Naive thymus-derived CD4-positive, alpha-beta T cell (primary cell): ENCODE data around the gene TMEM42. TPM values are rescaled to one million over a fixed set of nuclear protein-coding genes. Genes with fewer than 3 reads are reported as not detected.

Experiments used
- ATAC-seq: fragments of 150-1000 bp; cut with Tn5 transposase; 2 replicates; pipeline ENCODE4 v1.10.0; 2021; ENCODE audit warnings: mild to moderate bottlenecking, moderate library complexity
- CTCF ChIA-PET: fragments of 350-600 bp; sonication (Branson Sonifier 250); formaldehyde crosslinking; loops from one replicate; lab custom pipeline; 2021; ENCODE audit warnings: antibody characterized with exemption; lab: Charles Lee
- POLR2A ChIA-PET: fragments of 350-600 bp; sonication (Branson Sonifier 250); formaldehyde crosslinking; loops from one replicate; lab custom pipeline; 2021; ENCODE audit warnings: antibody characterized with exemption, inconsistent platforms; lab: Charles Lee
- DNase-seq, 9 donors: peaks; one replicate each; pipeline versions ENCODE4 v3.0.0 to v3.0.0-alpha.2; 2020 to 2022; ENCODE audit warnings: mixed read lengths in 1 of 9
- H3K27ac ChIP-seq: one replicate; pipeline ENCODE4 v1.7.0; 2013; ENCODE audit warnings: mild to moderate bottlenecking, low read depth, low read length, moderate library complexity
- H3K27me3 ChIP-seq, 2 donors: one replicate each; pipeline ENCODE4 v1.7.0; 2013; ENCODE audit warnings: low read length in 2 of 2, mild to moderate bottlenecking in 2 of 2, moderate library complexity in 2 of 2; ENCODE audit not compliant: control insufficient read depth in 2 of 2, insufficient read depth in 2 of 2
- H3K36me3 ChIP-seq, 3 experiments: 1 replicate in 2 of 3; 2 replicates in 1 of 3; pipeline ENCODE4 v1.7.0; 2013; ENCODE audit warnings: low read length in 3 of 3, mild to moderate bottlenecking in 3 of 3, moderate library complexity in 1 of 3; ENCODE audit not compliant: insufficient read depth in 3 of 3, control insufficient read depth in 2 of 3
- H3K4me1 ChIP-seq, 2 donors: one replicate each; pipeline ENCODE4 v1.7.0; 2013; ENCODE audit warnings: low read length in 2 of 2, mild to moderate bottlenecking in 2 of 2, moderate library complexity in 1 of 2; ENCODE audit not compliant: control insufficient read depth in 2 of 2, insufficient read depth in 2 of 2
- H3K4me3 ChIP-seq: 2 replicates; pipeline ENCODE4 v1.7.0; 2013; ENCODE audit warnings: mild to moderate bottlenecking, low read length
- H3K9me3 ChIP-seq, 3 experiments: 1 replicate in 2 of 3; 2 replicates in 1 of 3; pipeline ENCODE4 v1.7.0; 2013; ENCODE audit warnings: low read length in 3 of 3; ENCODE audit not compliant: control insufficient read depth in 2 of 3
- H3K27ac Mint-ChIP-seq, 9 donors: one replicate each; pipeline ENCODE4 v1.8.0; 2020 to 2022; ENCODE audit warnings: mixed read lengths in 9 of 9, mild to moderate bottlenecking in 8 of 9, moderate library complexity in 5 of 9, inconsistent platforms in 2 of 9
- H3K27me3 Mint-ChIP-seq, 5 donors: one replicate each; pipeline ENCODE4 v1.8.0; 2021 to 2022; ENCODE audit warnings: mixed read lengths in 5 of 5, mild to moderate bottlenecking in 1 of 5
- H3K36me3 Mint-ChIP-seq, 5 donors: one replicate each; pipeline ENCODE4 v1.8.0; 2020 to 2022; ENCODE audit warnings: mixed read lengths in 5 of 5, mild to moderate bottlenecking in 3 of 5, inconsistent platforms in 1 of 5
- H3K4me1 Mint-ChIP-seq, 7 donors: one replicate each; pipeline ENCODE4 v1.8.0; 2020 to 2022; ENCODE audit warnings: mixed read lengths in 7 of 7, mild to moderate bottlenecking in 3 of 7, inconsistent platforms in 1 of 7
- H3K4me3 Mint-ChIP-seq, 10 donors: one replicate each; pipeline ENCODE4 v1.8.0; 2020 to 2022; ENCODE audit warnings: mild to moderate bottlenecking in 10 of 10, mixed read lengths in 10 of 10, moderate library complexity in 6 of 10, inconsistent platforms in 2 of 10
- H3K9me3 Mint-ChIP-seq, 11 donors: one replicate each; pipeline ENCODE4 v1.8.0; 2020 to 2022; ENCODE audit warnings: mixed read lengths in 11 of 11, mild to moderate bottlenecking in 4 of 11, inconsistent platforms in 1 of 11, moderate library complexity in 1 of 11
- intact Hi-C, 2 donors: fragments of 100-400 bp; cut with micrococcal nuclease; formaldehyde crosslinking; loops; one replicate each; pipeline ENCODE4 v1.15.1; 2023
- polyA plus RNA-seq, 2 donors: library from polyadenylated mRNA; unstranded; fragments of 300-500 nt; fragmentation: Illumina TruSeq; gene quantifications; one replicate each; pipeline ENCODE4 v1.2.3, GENCODE V29; 2021
- total RNA-seq, 6 experiments: library from RNA in 5 of 6; stranded (reverse) in 5 of 6; gene quantifications; 1 replicate in 5 of 6; 2 replicates in 1 of 6; pipeline ENCODE4 v1.2.3 and lab custom pipeline; 2021 to 2026

The TMEM42 gene
- total and polyA plus RNA-seq, 7 experiments from 2014 or later = 12.1 to 74.5 (median 24.6) TPM

DNA sequence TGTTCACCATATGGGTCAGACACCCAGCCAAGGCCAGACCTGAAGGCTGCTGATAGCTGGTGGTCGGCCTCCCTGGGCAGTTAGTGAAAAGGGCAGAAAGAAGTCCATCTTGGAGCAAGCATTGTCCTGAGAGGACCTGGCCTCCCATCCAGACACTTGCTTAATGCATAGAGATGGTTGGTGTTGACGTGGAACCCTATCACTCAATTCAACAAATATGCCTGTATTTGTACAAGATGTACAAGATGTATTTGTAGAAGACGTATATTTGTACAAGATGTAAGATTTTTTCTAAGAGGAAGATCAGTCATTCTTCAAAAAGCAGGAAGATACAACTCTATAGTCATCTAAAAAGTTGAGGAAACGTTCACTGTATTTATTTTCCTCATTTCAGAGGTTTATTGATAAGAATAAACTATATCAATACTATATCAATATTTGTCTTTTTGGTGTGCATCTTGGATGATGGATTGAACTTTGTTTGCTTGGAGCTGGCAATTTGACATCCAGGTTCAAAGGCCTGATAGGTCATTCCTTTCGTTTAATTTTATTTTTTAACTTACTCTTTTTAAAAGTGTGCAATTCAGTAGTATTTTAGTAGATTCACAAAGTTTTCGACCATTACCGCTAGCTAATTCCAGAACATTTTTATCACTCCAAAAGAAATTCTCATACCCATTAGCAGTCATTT, 5.9 kb downstream of the TMEM42 start:
- peaks cover 15 to 23% of the 10 kb centered on the region in 2 donors for H3K4me1 ChIP-seq
- CTCF ChIA-PET = interaction anchor here (0.5 kb wide), 1 partner anchor 337 kb away, joined by 3 read pairs; no protein-coding TSS in a partner anchor
- POLR2A ChIA-PET = no interaction called here
- peak overlapping the region in 1 of 10 donors; percentile 18 for H3K4me3 Mint-ChIP-seq
- DNase-seq = no peak
- no peaks in the 10 kb centered on the region for H3K9me3 ChIP-seq
- ATAC-seq = no peak
- intact Hi-C loops = loop anchor here in 1 of 2 donors (10.0 kb wide), 1 partner anchor 817 kb away; the partner anchor contains the start of gene SACM1L
- H3K9me3 Mint-ChIP-seq = peaks cover 0 to 10% (median 0%) of the 10 kb centered on the region in 11 donors
- H3K27me3 ChIP-seq = no peaks in the 10 kb centered on the region
- no peak overlapping the region for H3K4me3 ChIP-seq
- H3K27ac ChIP-seq = no peak overlapping the region
- H3K27ac Mint-ChIP-seq = peak overlapping the region in 3 of 9 donors; percentile 10 to 83 (median 26)
- peaks cover 6 to 26% (median 9%) of the 10 kb centered on the region in 5 donors for H3K36me3 Mint-ChIP-seq
- peaks cover 26 to 54% (median 49%) of the 10 kb centered on the region in 7 donors for H3K4me1 Mint-ChIP-seq
- H3K27me3 Mint-ChIP-seq = no peaks in the 10 kb centered on the region
- H3K36me3 ChIP-seq = no peaks in the 10 kb centered on the region

DNA sequence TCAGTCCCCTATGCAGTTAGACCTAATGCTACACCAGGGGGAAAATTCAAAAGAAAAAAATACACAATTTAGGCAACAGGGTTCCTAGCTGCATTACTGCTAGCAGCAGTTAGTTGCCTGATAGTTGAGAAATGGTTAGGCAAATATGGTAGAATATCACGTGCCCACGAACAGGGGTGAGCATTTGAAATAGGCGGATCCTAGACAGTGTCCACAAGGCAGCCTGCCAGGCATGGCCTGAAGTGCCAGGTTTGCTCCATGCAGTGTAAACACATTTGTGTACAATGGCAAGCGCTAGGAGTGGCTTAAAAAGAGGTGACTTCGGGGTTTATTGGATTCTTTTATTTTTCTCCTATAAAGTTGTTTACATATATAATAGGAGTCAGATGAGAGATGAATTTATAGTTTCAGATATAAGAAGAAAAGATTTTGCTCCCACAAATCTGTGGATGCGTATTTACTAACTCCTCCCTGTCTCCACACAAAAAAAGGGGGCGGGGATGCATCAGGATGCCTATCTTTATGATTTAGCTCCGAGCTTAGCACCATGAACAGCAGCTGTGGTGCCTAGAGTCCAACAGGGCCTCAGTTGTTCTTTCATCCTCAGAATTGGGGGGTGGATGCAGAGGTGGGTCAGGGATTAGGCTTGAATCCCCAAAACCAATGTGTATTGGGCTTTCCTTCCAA, 8.8 kb downstream of the TMEM42 start:
- Mint-ChIP-seq H3K4me3 (no peak overlapping the region), H3K27ac (no peak overlapping the region), H3K9me3 (peaks cover 0 to 10% (median 0%) of the 10 kb centered on the region in 11 donors), H3K27me3 (no peaks in the 10 kb centered on the region), H3K36me3 (peaks cover 6 to 20% (median 9%) of the 10 kb centered on the region in 5 donors), H3K4me1 (peaks cover 13 to 25% (median 19%) of the 10 kb centered on the region in 7 donors)
- intact Hi-C loops = no loop called here
- no peak for DNase-seq
- Histone ChIP-seq H3K27me3 (no peaks in the 10 kb centered on the region), H3K4me1 (peaks cover 8 to 10% of the 10 kb centered on the region in 2 donors), H3K4me3 (no peak overlapping the region), H3K27ac (no peak overlapping the region), H3K9me3 (no peaks in the 10 kb centered on the region), H3K36me3 (no peaks in the 10 kb centered on the region)
- ChIA-PET CTCF (no interaction called here), POLR2A (no interaction called here)
- ATAC-seq = no peak

DNA sequence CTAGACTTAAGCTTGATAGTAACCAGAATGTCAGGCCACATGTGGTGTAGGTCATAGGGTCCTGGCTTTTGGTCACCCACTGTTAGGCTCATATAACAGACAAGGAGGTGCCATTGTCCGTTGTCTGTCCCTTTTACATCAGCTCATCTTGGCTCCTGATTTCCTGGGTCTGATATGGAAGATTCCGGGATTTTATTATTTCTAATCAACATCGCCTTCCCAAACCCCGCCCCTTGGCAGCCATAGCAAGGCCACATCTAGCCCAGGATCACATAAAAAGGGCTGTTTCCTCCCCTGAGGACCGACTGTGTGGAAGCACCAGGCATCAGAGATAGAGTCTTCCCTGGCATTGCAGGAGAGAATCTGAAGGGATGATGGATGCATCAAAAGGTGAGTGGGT, 12.6 kb downstream of the TMEM42 start, which contains the start of gene TGM4:
Gene TGM4, plus strand, starts transcription at position 301 of the 400 bp plus-strand sequence. Its CDS starts 71 bp downstream, at position 372.
- Mint-ChIP-seq H3K4me1 (no peaks in the 10 kb centered on the region), H3K36me3 (no peaks in the 10 kb centered on the region), H3K27me3 (peaks cover 0 to 15% (median 6%) of the 10 kb centered on the region in 5 donors), H3K27ac (no peak within 1 kb of the TSS), H3K9me3 (no peaks in the 10 kb centered on the region), H3K4me3 (no peak within 1 kb of the TSS)
- CTCF ChIA-PET = no interaction called here
- Histone ChIP-seq H3K27me3 (no peaks in the 10 kb centered on the region), H3K9me3 (no peaks in the 10 kb centered on the region), H3K4me1 (no peaks in the 10 kb centered on the region), H3K4me3 (no peak within 1 kb of the TSS), H3K36me3 (no peaks in the 10 kb centered on the region), H3K27ac (no peak within 1 kb of the TSS)
- intact Hi-C loops = no loop called here
- POLR2A ChIA-PET = interaction anchor here (0.6 kb wide), 1 partner anchor 226 kb away, joined by 4 read pairs; no protein-coding TSS in a partner anchor
- ATAC-seq (no peak), DNase-seq (no peak)

GRCh38 chr3:44875596-44875995, 13.9 kb downstream of the TMEM42 start:
- CTCF ChIA-PET = no interaction called here
- Histone ChIP-seq H3K27ac (no peak overlapping the region), H3K27me3 (no peaks in the 10 kb centered on the region), H3K4me1 (no peaks in the 10 kb centered on the region), H3K36me3 (no peaks in the 10 kb centered on the region), H3K9me3 (no peaks in the 10 kb centered on the region), H3K4me3 (no peak overlapping the region)
- POLR2A ChIA-PET = no interaction called here
- Mint-ChIP-seq H3K36me3 (no peaks in the 10 kb centered on the region), H3K4me1 (no peaks in the 10 kb centered on the region), H3K27me3 (peaks cover 0 to 15% (median 6%) of the 10 kb centered on the region in 5 donors), H3K27ac (no peak overlapping the region), H3K9me3 (no peaks in the 10 kb centered on the region), H3K4me3 (no peak overlapping the region)
- ATAC-seq (no peak), DNase-seq (no peak)
- intact Hi-C loops = no loop called here

DNA sequence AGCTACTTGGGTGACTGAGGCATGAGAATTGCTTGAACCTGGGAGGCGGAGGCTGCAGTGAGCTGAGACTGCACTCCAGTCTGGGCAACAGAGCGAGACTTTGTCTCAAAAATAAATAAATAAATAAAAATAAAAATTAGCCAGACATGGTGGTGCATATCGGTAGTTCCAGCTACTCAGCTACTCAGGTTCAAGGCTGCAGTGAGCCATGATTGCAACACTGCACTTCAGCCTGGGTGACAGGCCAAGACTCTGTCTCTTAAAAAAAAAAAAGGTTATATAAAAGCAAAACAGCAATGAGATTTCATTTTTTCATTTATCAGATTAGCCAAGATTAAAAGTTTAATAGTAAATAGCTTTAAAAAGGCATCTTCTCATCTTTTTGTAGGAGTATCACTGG, 15.6 kb downstream of the TMEM42 start:
- no peaks in the 10 kb centered on the region for H3K4me1 Mint-ChIP-seq
- ATAC-seq (no peak), DNase-seq (no peak)
- no peak overlapping the region for H3K4me3 ChIP-seq
- H3K27ac Mint-ChIP-seq = no peak overlapping the region
- peaks cover 0 to 15% (median 6%) of the 10 kb centered on the region in 5 donors for H3K27me3 Mint-ChIP-seq
- no peaks in the 10 kb centered on the region for H3K36me3 ChIP-seq
- intact Hi-C loops = no loop called here
- ChIA-PET POLR2A (no interaction called here), CTCF (no interaction called here)
- H3K36me3 Mint-ChIP-seq = no peaks in the 10 kb centered on the region
- H3K27me3 ChIP-seq = no peaks in the 10 kb centered on the region
- no peaks in the 10 kb centered on the region for H3K9me3 Mint-ChIP-seq
- H3K27ac ChIP-seq = no peak overlapping the region
- no peaks in the 10 kb centered on the region for H3K9me3 ChIP-seq
- H3K4me1 ChIP-seq = no peaks in the 10 kb centered on the region
- no peak overlapping the region for H3K4me3 Mint-ChIP-seq

DNA sequence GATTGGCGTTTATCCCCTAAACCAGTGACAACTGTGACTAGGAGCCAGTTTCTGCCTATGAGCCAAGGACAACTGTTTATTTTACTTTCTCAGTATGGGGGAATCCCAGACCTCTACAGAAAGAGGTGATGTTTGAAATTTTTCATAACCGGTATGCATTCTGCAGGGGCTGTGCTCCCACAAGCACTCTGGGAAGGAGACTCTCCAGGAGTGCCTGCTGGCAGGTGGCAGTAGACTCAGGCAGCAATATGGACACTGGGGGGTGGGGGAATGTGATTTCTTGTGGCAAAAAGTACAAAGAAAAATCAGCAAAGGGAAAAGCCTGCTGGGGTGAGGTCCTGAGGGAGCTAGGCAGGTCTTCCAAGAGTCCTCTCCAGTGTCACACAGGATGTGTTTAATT, 18.6 kb downstream of the TMEM42 start:
- POLR2A ChIA-PET = no interaction called here
- DNase-seq = no peak
- Mint-ChIP-seq H3K27me3 (peaks cover 1 to 18% (median 6%) of the 10 kb centered on the region in 5 donors), H3K27ac (peak overlapping the region in 2 of 9 donors; percentile 0 to 7), H3K4me3 (no peak overlapping the region), H3K4me1 (no peaks in the 10 kb centered on the region), H3K9me3 (no peaks in the 10 kb centered on the region), H3K36me3 (no peaks in the 10 kb centered on the region)
- Histone ChIP-seq H3K27ac (no peak overlapping the region), H3K27me3 (no peaks in the 10 kb centered on the region), H3K36me3 (no peaks in the 10 kb centered on the region), H3K9me3 (no peaks in the 10 kb centered on the region), H3K4me1 (no peaks in the 10 kb centered on the region), H3K4me3 (no peak overlapping the region)
- intact Hi-C loops = no loop called here
- CTCF ChIA-PET = no interaction called here
- ATAC-seq = no peak
